Measurements from ENCODE around the gene MAP3K20. TPM values are rescaled to one million over a fixed set of nuclear protein-coding genes. Genes with fewer than 3 reads are reported as not detected.

Gene MAP3K20
- total and polyA plus RNA-seq, 2 experiments from 2014 or later: 7.6 to 9.6 TPM

DNA sequence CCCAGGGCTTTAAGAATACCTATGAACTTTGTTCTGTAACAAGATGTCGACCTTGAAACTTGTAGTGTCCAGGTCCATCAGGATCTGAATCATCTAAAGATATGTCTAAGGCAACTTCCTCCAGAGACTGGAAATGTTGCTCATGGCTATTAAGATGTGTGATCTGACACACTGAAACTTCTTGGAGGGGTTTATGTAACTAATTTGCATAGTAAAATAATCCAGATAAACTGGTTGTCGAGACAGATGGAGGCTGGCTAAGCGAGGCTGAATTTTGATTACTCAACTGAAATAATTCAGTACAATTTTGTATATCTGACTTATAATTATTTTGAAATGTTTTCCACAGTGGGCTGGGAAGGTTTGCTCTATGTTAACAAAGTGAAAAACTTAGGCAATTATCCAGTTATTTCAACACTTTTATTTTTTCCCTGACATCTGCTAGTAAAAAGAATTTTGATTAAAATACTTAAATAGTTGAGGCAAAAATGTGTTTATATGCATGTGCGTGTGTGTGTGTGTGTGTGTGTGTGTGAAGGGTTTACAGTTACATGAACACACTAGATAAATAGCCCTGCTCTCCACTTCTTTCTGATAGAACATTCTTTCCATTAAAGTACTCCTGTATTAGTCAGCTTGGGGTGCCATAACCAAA lies 11.4 kb upstream of the MAP3K20 start:
- H3K9me2 ChIP-seq (ENCODE audit: insufficient read depth): no peaks in the 10 kb centered on the region
- H3K4me3 Mint-ChIP-seq: no peak overlapping the region
- no peaks in the 10 kb centered on the region for H4K20me1 ChIP-seq (replicated peaks; ENCODE audit: insufficient read depth)
- H3K79me2 ChIP-seq (replicated peaks; ENCODE audit: insufficient read depth): no peaks in the 10 kb centered on the region
- H3K36me3 ChIP-seq (ENCODE audit: insufficient read depth): no peaks in the 10 kb centered on the region
- no peak for ATAC-seq
- no peaks in the 10 kb centered on the region for H3K27me3 ChIP-seq (ENCODE audit: insufficient read depth)
- H3K4me3 ChIP-seq: no peak overlapping the region
- H3K36me3 Mint-ChIP-seq (ENCODE audit: low read depth): no peaks in the 10 kb centered on the region
- no peak for TF ChIP-seq EZH2phosphoT487 (IDR thresholded peaks at IDR 0.05; ENCODE audit: unreplicated experiment)
- TF ChIP-seq, protein P1, sequence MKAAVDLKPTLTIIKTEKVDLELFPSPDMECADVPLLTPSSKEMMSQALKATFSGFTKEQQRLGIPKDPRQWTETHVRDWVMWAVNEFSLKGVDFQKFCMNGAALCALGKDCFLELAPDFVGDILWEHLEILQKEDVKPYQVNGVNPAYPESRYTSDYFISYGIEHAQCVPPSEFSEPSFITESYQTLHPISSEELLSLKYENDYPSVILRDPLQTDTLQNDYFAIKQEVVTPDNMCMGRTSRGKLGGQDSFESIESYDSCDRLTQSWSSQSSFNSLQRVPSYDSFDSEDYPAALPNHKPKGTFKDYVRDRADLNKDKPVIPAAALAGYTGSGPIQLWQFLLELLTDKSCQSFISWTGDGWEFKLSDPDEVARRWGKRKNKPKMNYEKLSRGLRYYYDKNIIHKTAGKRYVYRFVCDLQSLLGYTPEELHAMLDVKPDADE (IDR thresholded peaks at IDR 0.05): no peak
- TF ChIP-seq JUNB (IDR thresholded peaks at IDR 0.05; ENCODE audit: unreplicated experiment): no peak
- TF ChIP-seq ZNF114 (CRISPR knock-in tag; IDR thresholded peaks at IDR 0.05): no peak
- no peak for TF ChIP-seq POLR2AphosphoS5 (IDR thresholded peaks at IDR 0.05; ENCODE audit: low read depth)
- no peak for TF ChIP-seq CREB1 (CRISPR knock-in tag; IDR thresholded peaks at IDR 0.05; ENCODE audit: low read depth)
- TF ChIP-seq, protein P2, sequence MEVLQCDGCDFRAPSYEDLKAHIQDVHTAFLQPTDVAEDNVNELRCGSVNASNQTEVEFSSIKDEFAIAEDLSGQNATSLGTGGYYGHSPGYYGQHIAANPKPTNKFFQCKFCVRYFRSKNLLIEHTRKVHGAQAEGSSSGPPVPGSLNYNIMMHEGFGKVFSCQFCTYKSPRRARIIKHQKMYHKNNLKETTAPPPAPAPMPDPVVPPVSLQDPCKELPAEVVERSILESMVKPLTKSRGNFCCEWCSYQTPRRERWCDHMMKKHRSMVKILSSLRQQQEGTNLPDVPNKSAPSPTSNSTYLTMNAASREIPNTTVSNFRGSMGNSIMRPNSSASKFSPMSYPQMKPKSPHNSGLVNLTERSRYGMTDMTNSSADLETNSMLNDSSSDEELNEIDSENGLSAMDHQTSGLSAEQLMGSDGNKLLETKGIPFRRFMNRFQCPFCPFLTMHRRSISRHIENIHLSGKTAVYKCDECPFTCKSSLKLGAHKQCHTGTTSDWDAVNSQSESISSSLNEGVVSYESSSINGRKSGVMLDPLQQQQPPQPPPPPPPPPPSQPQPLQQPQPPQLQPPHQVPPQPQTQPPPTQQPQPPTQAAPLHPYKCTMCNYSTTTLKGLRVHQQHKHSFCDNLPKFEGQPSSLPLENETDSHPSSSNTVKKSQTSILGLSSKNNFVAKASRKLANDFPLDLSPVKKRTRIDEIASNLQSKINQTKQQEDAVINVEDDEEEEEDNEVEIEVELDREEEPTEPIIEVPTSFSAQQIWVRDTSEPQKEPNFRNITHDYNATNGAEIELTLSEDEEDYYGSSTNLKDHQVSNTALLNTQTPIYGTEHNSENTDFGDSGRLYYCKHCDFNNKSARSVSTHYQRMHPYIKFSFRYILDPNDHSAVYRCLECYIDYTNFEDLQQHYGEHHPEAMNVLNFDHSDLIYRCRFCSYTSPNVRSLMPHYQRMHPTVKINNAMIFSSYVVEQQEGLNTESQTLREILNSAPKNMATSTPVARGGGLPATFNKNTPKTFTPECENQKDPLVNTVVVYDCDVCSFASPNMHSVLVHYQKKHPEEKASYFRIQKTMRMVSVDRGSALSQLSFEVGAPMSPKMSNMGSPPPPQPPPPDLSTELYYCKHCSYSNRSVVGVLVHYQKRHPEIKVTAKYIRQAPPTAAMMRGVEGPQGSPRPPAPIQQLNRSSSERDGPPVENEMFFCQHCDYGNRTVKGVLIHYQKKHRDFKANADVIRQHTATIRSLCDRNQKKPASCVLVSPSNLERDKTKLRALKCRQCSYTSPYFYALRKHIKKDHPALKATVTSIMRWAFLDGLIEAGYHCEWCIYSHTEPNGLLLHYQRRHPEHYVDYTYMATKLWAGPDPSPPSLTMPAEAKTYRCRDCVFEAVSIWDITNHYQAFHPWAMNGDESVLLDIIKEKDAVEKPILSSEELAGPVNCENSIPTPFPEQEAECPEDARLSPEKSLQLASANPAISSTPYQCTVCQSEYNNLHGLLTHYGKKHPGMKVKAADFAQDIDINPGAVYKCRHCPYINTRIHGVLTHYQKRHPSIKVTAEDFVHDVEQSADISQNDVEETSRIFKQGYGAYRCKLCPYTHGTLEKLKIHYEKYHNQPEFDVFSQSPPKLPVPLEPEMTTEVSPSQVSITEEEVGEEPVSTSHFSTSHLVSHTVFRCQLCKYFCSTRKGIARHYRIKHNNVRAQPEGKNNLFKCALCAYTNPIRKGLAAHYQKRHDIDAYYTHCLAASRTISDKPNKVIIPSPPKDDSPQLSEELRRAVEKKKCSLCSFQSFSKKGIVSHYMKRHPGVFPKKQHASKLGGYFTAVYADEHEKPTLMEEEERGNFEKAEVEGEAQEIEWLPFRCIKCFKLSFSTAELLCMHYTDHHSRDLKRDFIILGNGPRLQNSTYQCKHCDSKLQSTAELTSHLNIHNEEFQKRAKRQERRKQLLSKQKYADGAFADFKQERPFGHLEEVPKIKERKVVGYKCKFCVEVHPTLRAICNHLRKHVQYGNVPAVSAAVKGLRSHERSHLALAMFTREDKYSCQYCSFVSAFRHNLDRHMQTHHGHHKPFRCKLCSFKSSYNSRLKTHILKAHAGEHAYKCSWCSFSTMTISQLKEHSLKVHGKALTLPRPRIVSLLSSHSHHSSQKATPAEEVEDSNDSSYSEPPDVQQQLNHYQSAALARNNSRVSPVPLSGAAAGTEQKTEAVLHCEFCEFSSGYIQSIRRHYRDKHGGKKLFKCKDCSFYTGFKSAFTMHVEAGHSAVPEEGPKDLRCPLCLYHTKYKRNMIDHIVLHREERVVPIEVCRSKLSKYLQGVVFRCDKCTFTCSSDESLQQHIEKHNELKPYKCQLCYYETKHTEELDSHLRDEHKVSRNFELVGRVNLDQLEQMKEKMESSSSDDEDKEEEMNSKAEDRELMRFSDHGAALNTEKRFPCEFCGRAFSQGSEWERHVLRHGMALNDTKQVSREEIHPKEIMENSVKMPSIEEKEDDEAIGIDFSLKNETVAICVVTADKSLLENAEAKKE (CRISPR knock-in tag; IDR thresholded peaks at IDR 0.05): no peak
- TF ChIP-seq, protein P3, sequence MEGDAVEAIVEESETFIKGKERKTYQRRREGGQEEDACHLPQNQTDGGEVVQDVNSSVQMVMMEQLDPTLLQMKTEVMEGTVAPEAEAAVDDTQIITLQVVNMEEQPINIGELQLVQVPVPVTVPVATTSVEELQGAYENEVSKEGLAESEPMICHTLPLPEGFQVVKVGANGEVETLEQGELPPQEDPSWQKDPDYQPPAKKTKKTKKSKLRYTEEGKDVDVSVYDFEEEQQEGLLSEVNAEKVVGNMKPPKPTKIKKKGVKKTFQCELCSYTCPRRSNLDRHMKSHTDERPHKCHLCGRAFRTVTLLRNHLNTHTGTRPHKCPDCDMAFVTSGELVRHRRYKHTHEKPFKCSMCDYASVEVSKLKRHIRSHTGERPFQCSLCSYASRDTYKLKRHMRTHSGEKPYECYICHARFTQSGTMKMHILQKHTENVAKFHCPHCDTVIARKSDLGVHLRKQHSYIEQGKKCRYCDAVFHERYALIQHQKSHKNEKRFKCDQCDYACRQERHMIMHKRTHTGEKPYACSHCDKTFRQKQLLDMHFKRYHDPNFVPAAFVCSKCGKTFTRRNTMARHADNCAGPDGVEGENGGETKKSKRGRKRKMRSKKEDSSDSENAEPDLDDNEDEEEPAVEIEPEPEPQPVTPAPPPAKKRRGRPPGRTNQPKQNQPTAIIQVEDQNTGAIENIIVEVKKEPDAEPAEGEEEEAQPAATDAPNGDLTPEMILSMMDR (conservative IDR thresholded peaks at IDR 0.05; ENCODE audit: low read depth in 2 of 2): no peak
- no peak for TF ChIP-seq EZH2 (IDR thresholded peaks at IDR 0.05; ENCODE audit: low read depth, unreplicated experiment)
- no peaks in the 10 kb centered on the region for H3K9me3 Mint-ChIP-seq
- H3F3A ChIP-seq (replicated peaks; ENCODE audit: low read depth): no peaks in the 10 kb centered on the region
- peaks cover 3% of the 10 kb centered on the region; the same call in 1 of the 3 replicates for H3K4me1 Mint-ChIP-seq
- H3K4me2 ChIP-seq: no peak overlapping the region
- no peak for DNase-seq (ENCODE audit: low spot score)
- H3K4me1 ChIP-seq (ENCODE audit: insufficient read depth): no peaks in the 10 kb centered on the region
- H3K27ac ChIP-seq (ENCODE audit: low read depth): no peak overlapping the region
- no peak overlapping the region for H2AFZ ChIP-seq
- H3K27me3 Mint-ChIP-seq (ENCODE audit: insufficient read depth, low read depth, poor library complexity): no peaks in the 10 kb centered on the region
- no peak overlapping the region for H3K27ac Mint-ChIP-seq
